Liver (tissue), 9 donors: Measurements from ENCODE around the gene SCARF1. TPM values are rescaled to one million over a fixed set of nuclear protein-coding genes. Genes with fewer than 3 reads are reported as not detected.

Experiments
- DNase-seq: peaks from one replicate; pipeline ENCODE4 v3.0.0-alpha.2; 2017; ENCODE audit warnings: low spot score
- H3K27ac ChIP-seq, 2 donors: one replicate each; pipeline ENCODE4 v1.7.0; 2013; ENCODE audit warnings: inconsistent platforms in 2 of 2, low read length in 2 of 2, control low read depth in 1 of 2, low read depth in 1 of 2, mild to moderate bottlenecking in 1 of 2
- H3K27me3 ChIP-seq, 4 donors: one replicate each; pipeline versions ENCODE4 v1.6.1 to v1.7.0; 2013; ENCODE audit warnings: low read length in 3 of 4, inconsistent platforms in 1 of 4, mild to moderate bottlenecking in 1 of 4, moderate library complexity in 1 of 4; ENCODE audit not compliant: control insufficient read depth in 4 of 4, insufficient read depth in 4 of 4
- H3K36me3 ChIP-seq, 4 donors: one replicate each; pipeline versions ENCODE4 v1.6.1 to v1.7.0; 2013; ENCODE audit warnings: low read length in 3 of 4, mild to moderate bottlenecking in 3 of 4, low read depth in 1 of 4, moderate library complexity in 1 of 4; ENCODE audit not compliant: control insufficient read depth in 4 of 4, insufficient read depth in 3 of 4
- H3K4me1 ChIP-seq, 4 donors: one replicate each; pipeline versions ENCODE4 v1.6.1 to v1.7.0; 2013; ENCODE audit warnings: low read length in 3 of 4, mild to moderate bottlenecking in 3 of 4, moderate library complexity in 1 of 4; ENCODE audit not compliant: control insufficient read depth in 4 of 4, insufficient read depth in 4 of 4
- H3K4me3 ChIP-seq, 3 donors: one replicate each; pipeline versions ENCODE4 v1.6.1 to v1.7.0; 2013; ENCODE audit warnings: low read length in 3 of 3, control low read depth in 1 of 3, low read depth in 1 of 3, mild to moderate bottlenecking in 1 of 3
- H3K9ac ChIP-seq, 2 donors: one replicate each; pipeline ENCODE4 v1.7.0; 2013; ENCODE audit warnings: low read length in 2 of 2, mild to moderate bottlenecking in 2 of 2, moderate library complexity in 2 of 2, control low read depth in 1 of 2, low read depth in 1 of 2
- H3K9me3 ChIP-seq, 4 donors: one replicate each; pipeline versions ENCODE4 v1.6.1 to v1.7.0; 2013; ENCODE audit warnings: low read length in 3 of 4; ENCODE audit not compliant: control insufficient read depth in 4 of 4
- EGR1 ChIP-seq, 2 donors: IDR thresholded peaks; 2 replicates each; pipeline ENCODE4 v1.6.1; 2016 to 2018; ENCODE audit warnings: antibody characterized with exemption in 2 of 2, low read depth in 2 of 2
- FOXA2 ChIP-seq: IDR thresholded peaks from 2 replicates; pipeline ENCODE4 v1.6.1; 2016; ENCODE audit warnings: antibody characterized with exemption
- GABPA ChIP-seq, 2 donors: IDR thresholded peaks in 1 of 2; conservative IDR thresholded peaks in 1 of 2; 2 replicates each; pipeline ENCODE4 v1.6.1; 2016; ENCODE audit warnings: antibody characterized with exemption in 2 of 2, mild to moderate bottlenecking in 1 of 2, moderate library complexity in 1 of 2
- HNF4A ChIP-seq, 2 donors: conservative IDR thresholded peaks; 2 replicates each; pipeline ENCODE4 v1.6.1; 2016; ENCODE audit warnings: antibody characterized with exemption in 2 of 2, mild to moderate bottlenecking in 2 of 2
- HNF4G ChIP-seq: IDR thresholded peaks from 2 replicates; pipeline ENCODE4 v1.6.1; 2016; ENCODE audit warnings: antibody characterized with exemption
- NR2F2 ChIP-seq: IDR thresholded peaks from 2 replicates; pipeline ENCODE4 v1.6.1; 2016; ENCODE audit warnings: antibody characterized with exemption
- RAD21 ChIP-seq, 2 donors: IDR thresholded peaks; 2 replicates each; pipeline ENCODE4 v1.6.1; 2016; ENCODE audit warnings: antibody characterized with exemption in 2 of 2, mild to moderate bottlenecking in 2 of 2
- TAF1 ChIP-seq: conservative IDR thresholded peaks from 2 replicates; pipeline ENCODE4 v1.6.1; 2016; ENCODE audit warnings: antibody characterized with exemption, mild to moderate bottlenecking
- YY1 ChIP-seq: IDR thresholded peaks from 2 replicates; pipeline ENCODE4 v1.6.1; 2016; ENCODE audit warnings: antibody characterized with exemption, mild to moderate bottlenecking
- WGBS: extraction: QIAGEN DNeasy Blood & Tissue Kit; methylation state at CpG from one replicate; pipeline ENCODE4 v1.1.7; 2013; 5-methylcytosine and 5-hydroxymethylcytosine counted together
- polyA plus RNA-seq, 2 donors: library from polyadenylated mRNA; stranded (reverse) in 1 of 2; unstranded in 1 of 2; fragments of 200-250 nt in 1 of 2; fragments of >200 nt in 1 of 2; fragmentation: Nextera tagmentation in 1 of 2; extraction: Ambion mirVana in 1 of 2; gene quantifications; one replicate each; pipeline versions ENCODE4 v1.2.1 to v1.2.3, GENCODE V29; 2013 to 2015
- total RNA-seq, 2 donors: library from RNA; depleted of rRNA; stranded (reverse); fragments of >200 nt; gene quantifications; one replicate each; pipeline ENCODE4 v1.2.3, GENCODE V29; 2014
- TF ChIP-seq, protein P1 (sequence below): IDR thresholded peaks from 2 replicates; pipeline ENCODE4 v1.6.1; 2016; ENCODE audit warnings: antibody characterized with exemption, mild to moderate bottlenecking
- TF ChIP-seq, protein P2 (sequence below): IDR thresholded peaks from 2 replicates; pipeline ENCODE4 v1.6.1; 2016; ENCODE audit warnings: antibody characterized with exemption
- TF ChIP-seq, protein P3 (sequence below): IDR thresholded peaks from 2 replicates; pipeline ENCODE4 v1.6.1; 2016; ENCODE audit warnings: antibody characterized with exemption
- TF ChIP-seq, protein P4 (sequence below): IDR thresholded peaks from 2 replicates; pipeline ENCODE4 v1.6.1; 2016; ENCODE audit warnings: antibody characterized with exemption
- donor health status: healthy.
- donor health status: healthy.
- donor health status: healthy.
- donor health status: healthy.
- donor health status: healthy.

SCARF1 gene
- total and polyA plus RNA-seq, 4 donors: 1.3 to 11.9 (median 8.4) TPM

DNA sequence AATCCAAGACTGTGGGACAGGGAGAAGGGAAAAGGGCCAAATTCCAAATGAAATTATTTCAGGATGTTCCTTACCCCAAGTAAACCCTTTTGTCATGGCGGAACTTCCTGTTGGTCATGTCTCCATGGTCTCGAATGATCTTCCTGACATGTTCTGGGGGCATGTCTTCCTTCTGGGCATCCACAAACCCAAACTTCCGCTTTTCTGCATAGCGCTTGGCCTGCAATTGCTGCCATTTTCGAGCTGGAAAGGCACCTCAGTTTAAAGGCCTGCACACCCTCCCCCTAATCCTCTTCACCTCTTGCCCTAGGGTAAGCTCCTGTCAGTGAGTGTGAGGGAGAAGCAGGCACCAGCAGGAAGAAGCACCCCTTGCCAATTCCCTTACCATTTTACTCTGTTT, 37.9 kb upstream of the SCARF1 start:
- H3K4me1 ChIP-seq: peaks cover 4 to 16% (median 10%) of the 10 kb centered on the region in 4 donors
- no peak for TF ChIP-seq EGR1 (IDR thresholded peaks at IDR 0.05; ENCODE audit: low read depth in 2 of 2)
- TF ChIP-seq, protein P1, sequence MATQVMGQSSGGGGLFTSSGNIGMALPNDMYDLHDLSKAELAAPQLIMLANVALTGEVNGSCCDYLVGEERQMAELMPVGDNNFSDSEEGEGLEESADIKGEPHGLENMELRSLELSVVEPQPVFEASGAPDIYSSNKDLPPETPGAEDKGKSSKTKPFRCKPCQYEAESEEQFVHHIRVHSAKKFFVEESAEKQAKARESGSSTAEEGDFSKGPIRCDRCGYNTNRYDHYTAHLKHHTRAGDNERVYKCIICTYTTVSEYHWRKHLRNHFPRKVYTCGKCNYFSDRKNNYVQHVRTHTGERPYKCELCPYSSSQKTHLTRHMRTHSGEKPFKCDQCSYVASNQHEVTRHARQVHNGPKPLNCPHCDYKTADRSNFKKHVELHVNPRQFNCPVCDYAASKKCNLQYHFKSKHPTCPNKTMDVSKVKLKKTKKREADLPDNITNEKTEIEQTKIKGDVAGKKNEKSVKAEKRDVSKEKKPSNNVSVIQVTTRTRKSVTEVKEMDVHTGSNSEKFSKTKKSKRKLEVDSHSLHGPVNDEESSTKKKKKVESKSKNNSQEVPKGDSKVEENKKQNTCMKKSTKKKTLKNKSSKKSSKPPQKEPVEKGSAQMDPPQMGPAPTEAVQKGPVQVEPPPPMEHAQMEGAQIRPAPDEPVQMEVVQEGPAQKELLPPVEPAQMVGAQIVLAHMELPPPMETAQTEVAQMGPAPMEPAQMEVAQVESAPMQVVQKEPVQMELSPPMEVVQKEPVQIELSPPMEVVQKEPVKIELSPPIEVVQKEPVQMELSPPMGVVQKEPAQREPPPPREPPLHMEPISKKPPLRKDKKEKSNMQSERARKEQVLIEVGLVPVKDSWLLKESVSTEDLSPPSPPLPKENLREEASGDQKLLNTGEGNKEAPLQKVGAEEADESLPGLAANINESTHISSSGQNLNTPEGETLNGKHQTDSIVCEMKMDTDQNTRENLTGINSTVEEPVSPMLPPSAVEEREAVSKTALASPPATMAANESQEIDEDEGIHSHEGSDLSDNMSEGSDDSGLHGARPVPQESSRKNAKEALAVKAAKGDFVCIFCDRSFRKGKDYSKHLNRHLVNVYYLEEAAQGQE: no peak
- no peak for TF ChIP-seq HNF4A (conservative IDR thresholded peaks at IDR 0.05)
- TF ChIP-seq YY1: no peak
- TF ChIP-seq NR2F2: no peak
- TF ChIP-seq HNF4G: no peak
- TF ChIP-seq, protein P2, sequence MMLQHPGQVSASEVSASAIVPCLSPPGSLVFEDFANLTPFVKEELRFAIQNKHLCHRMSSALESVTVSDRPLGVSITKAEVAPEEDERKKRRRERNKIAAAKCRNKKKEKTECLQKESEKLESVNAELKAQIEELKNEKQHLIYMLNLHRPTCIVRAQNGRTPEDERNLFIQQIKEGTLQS: no peak
- TF ChIP-seq TAF1: no peak
- no peak for TF ChIP-seq FOXA2
- TF ChIP-seq RAD21 (IDR thresholded peaks at IDR 0.05): no peak
- TF ChIP-seq GABPA (IDR thresholded peaks at IDR 0.05 in 1 of 2, conservative IDR thresholded peaks at IDR 0.05 in 1 of 2): no peak
- TF ChIP-seq, protein P3, sequence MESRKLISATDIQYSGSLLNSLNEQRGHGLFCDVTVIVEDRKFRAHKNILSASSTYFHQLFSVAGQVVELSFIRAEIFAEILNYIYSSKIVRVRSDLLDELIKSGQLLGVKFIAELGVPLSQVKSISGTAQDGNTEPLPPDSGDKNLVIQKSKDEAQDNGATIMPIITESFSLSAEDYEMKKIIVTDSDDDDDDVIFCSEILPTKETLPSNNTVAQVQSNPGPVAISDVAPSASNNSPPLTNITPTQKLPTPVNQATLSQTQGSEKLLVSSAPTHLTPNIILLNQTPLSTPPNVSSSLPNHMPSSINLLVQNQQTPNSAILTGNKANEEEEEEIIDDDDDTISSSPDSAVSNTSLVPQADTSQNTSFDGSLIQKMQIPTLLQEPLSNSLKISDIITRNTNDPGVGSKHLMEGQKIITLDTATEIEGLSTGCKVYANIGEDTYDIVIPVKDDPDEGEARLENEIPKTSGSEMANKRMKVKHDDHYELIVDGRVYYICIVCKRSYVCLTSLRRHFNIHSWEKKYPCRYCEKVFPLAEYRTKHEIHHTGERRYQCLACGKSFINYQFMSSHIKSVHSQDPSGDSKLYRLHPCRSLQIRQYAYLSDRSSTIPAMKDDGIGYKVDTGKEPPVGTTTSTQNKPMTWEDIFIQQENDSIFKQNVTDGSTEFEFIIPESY: no peak
- no peak for DNase-seq
- no peaks in the 10 kb centered on the region for H3K27me3 ChIP-seq
- H3K9ac ChIP-seq: no peak overlapping the region
- peak overlapping the region in 2 of 3 donors; percentile 86 to 96 for H3K4me3 ChIP-seq
- H3K27ac ChIP-seq: no peak overlapping the region
- WGBS: 75% methylated on average over 5 of the region's 5 CpGs
- H3K36me3 ChIP-seq: peaks cover 12 to 44% (median 42%) of the 10 kb centered on the region in 4 donors
- no peaks in the 10 kb centered on the region for H3K9me3 ChIP-seq

DNA sequence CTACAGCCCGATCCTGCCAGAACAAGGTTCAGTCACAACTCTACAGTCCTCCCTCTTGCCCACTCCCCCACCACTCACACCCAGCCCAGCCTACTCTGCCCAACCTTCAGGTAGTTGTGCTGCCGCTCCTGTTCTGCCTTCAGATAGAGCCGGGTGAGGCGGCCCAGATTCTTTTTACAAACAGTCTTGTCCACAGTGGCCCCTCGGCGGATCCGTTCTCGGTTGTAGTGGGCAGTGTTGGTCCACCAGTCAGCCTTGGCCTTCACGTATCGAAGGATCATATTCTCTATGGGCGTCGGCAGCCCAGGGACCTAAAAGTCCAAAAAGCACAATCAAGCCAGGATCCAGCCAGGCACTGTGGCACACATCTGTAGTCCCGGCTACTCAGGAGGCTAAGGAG, 30.9 kb upstream of the SCARF1 start:
- Histone ChIP-seq H3K4me1 (no peaks in the 10 kb centered on the region), H3K4me3 (no peak overlapping the region), H3K27ac (no peak overlapping the region), H3K9ac (no peak overlapping the region), H3K9me3 (no peaks in the 10 kb centered on the region), H3K27me3 (no peaks in the 10 kb centered on the region), H3K36me3 (peaks cover 37 to 95% (median 85%) of the 10 kb centered on the region in 4 donors)
- TF ChIP-seq HNF4A (conservative IDR thresholded peaks at IDR 0.05) (no peak), EGR1 (IDR thresholded peaks at IDR 0.05; ENCODE audit: low read depth in 2 of 2) (no peak)
- TF ChIP-seq, protein P3: no peak
- TF ChIP-seq, protein P4, sequence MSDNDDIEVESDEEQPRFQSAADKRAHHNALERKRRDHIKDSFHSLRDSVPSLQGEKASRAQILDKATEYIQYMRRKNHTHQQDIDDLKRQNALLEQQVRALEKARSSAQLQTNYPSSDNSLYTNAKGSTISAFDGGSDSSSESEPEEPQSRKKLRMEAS: no peak
- DNase-seq: no peak
- 94% methylated on average over 13 of the region's 13 CpGs for WGBS
